ENCODE results near the gene ARFGAP2.

GRCh38 chr11:47183031-47183856 lies 6.6 kb upstream of the ARFGAP2 start:
- TF ChIP-seq CTCF (IDR thresholded peaks at IDR 0.05; ENCODE audit: insufficient read depth, low read length, poor library complexity, severe bottlenecking), result no peak
- no peak for TF ChIP-seq EZH2phosphoT487 (conservative IDR thresholded peaks at IDR 0.05; ENCODE audit: low read length)

All from SU-DHL-6 (cell line).